GM19043 (cell line): ENCODE data around the gene SP4.
"Not testable (repeated sequence)": the region's sequence is repeated elsewhere in the genome, so short reads cannot be mapped to it uniquely, and the experiment has no call there.

Experiments used
- ATAC-seq: cut with Tn5 transposase; IDR thresholded peaks from one replicate; pipeline ENCODE4 v1.9.1; 2021; ENCODE audit warnings: low read depth; ENCODE audit not compliant: unreplicated experiment

Gene SP4

DNA sequence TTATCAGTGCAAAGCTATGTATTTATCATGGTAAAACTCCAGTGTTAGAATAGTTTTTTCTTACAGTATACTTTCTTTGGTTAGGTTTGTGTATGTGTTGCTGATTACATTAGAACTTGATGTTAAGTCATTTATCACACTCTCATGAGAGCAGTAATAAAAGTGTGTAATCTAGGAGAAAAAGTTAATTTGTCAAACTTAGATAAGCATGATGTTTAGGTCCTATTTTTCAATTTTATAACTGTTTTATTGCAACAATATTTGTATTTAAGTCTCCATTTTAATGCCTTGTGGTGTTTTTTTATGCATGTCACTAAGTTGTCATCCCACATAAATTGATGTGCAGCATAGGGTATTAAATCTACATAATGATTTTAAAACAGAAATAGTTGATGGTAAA lies 86.2 kb downstream of the SP4 start:
- no peak for ATAC-seq

- no peak for ATAC-seq
These were observed 96.8 kb downstream of the SP4 start for GRCh38 chr7:21524680-21525079.

DNA sequence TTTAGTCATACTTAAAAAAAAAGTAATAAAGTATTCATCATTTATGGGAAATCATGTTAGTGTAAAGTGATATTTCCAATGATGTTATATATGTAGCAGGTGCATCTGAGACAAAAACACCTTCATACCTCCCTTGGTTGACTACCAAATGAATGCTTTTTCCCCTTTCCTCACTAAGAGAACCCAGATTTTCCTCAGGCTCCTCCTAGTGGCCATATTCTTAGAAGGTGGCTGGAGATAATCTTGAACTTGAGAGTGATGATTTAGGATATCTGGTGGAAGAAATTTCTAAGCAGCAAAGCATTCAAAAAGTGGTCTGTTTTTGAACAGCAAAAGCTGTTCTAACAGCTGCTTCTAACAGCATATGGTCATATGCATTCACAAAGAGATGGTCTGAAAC lies 98.1 kb downstream of the SP4 start:
- ATAC-seq = no peak

DNA sequence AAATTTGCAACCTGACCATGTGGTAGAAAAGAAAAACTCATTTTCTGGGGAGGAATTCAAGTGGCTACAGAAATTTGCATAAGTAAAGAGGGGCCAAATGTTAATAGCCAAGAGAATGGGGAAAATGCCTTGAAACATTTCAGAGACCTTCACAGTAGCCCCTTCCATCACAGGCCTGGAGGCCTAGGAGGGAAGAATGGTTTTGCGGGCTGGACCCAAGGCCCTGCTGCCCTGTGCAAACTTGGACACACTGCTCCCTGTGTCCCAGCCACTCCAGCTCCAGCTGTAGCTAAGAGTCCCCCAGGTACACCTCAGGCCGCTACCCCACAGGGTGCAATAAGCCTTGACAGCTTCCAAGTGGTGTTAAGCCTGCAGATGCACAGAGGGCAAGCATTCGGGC lies 98.6 kb downstream of the SP4 start:
- no peak for ATAC-seq

DNA sequence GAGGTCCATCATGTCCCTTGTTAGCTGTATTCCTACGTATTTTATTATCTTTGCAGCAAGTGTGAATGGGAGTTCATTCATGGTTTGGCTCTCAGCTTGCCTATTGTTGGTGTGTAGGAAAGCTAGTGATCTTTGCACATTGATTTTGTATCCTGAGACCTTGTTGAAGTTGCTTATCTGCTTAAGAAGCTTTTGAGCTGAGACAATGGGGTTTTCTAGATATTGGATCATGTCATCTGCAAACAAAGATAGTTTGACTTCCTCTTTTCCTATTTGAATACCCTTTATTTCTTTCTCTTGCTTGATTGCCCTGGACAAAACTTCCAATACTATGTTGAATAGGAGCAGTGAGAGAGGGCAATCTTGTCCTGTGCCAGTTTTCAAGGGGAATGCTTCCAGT lies 104.6 kb downstream of the SP4 start:
- not testable (repeated sequence) for ATAC-seq

DNA sequence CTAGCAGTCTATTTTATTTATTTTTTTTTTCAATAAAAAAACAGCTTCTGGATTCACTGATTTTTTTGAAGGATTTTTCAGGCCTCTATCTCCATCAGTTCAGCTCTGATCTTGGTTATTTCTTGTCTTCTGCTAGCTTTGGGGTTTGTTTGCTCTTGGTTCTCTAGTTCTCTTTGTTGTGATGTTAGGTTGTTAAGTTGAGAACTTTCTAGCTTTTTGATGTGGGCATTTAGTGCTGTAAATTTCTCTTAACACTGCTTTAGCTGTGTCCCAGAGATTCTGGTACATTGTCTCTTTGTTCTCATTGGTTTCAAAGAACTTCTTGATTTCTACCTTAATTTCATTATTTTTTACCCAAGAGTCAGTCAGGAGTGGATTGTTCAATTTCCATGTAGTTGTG lies 105.8 kb downstream of the SP4 start:
- not testable (repeated sequence) for ATAC-seq

GRCh38 chr7:21536445-21537118 lies 108.7 kb downstream of the SP4 start:
- not testable (repeated sequence) for ATAC-seq

DNA sequence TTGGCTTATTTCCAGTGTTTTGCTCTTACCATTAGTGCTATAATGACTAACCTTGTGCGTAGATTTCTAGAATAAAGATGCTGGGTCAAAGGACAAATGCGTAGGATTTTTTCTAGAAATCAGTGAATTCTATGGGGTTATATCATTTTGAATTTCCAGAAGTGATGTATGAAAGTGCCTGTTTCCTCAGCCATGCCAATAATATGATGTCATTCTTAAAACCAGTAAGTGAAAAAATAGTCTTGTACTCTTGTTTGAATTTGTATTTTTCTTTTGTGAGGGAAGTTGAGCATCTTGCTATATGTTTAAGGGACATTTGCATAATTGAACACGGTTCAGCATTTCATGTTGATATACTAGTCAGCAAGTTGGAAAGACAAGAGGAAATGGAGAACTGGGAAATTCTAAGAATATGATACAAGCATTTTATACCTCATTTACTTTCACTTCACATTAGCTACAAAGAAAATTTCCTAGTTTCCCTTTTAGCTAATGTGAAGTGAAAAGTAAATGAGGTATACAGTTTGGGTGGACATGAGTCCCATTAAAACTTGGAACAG lies 111.1 kb downstream of the SP4 start:
- no peak for ATAC-seq

DNA sequence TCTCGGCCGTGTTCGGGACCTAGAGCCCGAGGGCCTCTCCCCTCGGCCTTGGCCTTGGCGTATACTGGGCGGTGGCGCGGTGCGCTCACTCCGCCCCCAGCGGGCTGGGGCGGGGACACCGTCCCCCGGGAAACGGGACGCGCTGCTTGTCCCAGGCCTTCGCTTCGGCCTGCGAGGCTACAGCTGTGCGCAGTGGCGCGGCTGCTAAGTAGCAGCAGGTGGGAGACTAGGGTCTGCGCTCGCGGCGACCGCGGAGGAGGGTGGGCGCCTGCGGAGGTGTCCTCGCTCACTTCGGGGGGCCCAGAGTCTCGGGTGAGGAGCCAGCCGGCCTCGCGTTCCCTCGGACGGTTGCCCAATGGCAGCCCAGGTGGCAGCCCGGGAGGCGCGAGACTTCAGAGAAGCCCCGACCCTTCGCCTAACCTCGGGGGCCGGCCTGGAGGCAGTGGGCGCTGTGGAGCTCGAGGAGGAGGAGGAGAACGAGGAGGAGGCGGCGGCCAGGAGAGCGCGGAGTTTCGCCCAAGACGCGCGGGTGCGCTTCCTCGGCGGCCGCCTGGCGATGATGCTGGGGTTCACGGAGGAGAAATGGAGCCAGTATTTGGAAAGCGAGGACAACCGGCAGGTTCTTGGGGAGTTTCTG lies 115.1 kb downstream of the SP4 start, which contains the start of gene DNAH11:
Gene DNAH11, plus strand, starts transcription at position 149 of the 637 bp plus-strand sequence. Its CDS starts 207 bp downstream, at position 356.
- ATAC-seq = peak; percentile 73

- ATAC-seq = no peak
These were observed 115.8 kb downstream of the SP4 start for GRCh38 chr7:21543528-21544302.

DNA sequence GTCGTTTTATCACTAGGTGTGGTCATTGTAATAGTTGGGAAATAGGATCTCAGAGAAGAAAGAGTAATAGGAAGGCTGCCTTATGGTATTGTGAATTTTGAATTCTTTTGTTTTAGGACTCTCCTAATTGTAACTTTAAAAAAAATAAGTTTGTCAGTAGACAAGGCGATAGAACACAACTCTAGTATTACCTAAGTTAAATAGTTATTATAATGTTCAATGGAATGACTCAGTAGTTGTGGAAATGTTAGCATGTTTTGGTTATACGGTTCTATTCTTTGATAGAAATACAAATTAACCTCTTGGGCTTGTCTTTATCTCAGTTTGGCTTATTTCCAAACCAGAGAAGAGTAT lies 116.4 kb downstream of the SP4 start:
- no peak for ATAC-seq

- no peak for ATAC-seq
These were observed 116.8 kb downstream of the SP4 start for GRCh38 chr7:21544715-21545114.

DNA sequence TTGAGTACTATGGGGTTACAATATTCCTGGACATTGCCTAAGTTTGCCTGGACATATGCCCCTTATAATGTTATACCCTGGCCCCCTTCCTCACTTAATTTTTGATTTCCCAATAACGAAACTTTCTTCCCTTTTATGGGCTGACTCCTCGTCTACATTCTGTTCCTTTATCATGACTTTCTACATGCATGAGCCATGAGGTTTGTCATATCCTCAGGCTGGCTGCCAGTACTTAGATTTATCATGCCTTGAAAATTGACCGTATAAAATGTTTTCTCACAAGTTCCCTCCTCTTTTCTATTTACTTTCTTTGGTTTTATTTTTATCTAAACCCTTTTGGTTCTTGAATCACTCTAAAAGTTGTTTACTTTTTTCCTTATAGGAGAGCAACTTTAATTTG lies 119.6 kb downstream of the SP4 start:
- no peak for ATAC-seq

GRCh38 chr7:21548491-21548890 lies 120.6 kb downstream of the SP4 start:
- no peak for ATAC-seq

DNA sequence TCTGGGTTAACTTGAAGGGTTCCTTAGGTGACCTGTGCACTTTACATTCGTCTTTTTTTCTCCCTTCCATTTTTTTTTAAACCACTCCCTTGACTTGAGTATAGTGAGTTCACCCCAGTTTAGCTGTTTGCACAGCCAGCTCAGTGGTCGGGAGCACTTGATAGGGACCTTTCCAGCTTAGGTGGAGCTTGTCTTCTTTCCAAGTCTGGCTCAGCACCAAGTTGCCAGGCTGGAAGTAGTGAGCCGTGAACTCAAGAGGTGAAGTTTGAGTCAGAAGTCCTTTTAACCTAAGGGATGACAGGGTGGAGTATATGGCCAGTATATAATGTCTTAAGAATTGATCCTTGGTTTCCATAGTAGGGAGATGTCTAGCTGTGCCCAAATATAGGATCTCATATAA lies 122.2 kb downstream of the SP4 start:
- no peak for ATAC-seq

GRCh38 chr7:21550821-21551531 lies 123.1 kb downstream of the SP4 start:
- ATAC-seq = no peak

DNA sequence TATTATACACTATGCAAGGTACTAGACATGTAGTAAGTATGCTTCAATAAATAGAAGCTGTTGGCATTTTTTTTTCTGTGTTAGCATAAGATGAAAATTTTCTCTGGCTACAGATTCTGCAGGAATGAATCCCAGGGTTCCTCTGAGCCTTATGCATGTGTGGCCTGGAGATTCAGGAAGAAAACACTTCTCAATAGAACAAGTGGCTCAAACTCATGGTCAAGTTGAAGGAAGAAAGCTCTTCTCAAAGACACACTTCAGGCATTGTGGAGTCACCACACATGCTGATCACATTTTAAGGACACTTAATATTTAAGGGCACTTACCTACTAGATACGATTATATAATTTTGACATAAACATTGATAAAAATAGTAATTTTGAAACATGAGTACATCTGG lies 134.5 kb downstream of the SP4 start:
- ATAC-seq = no peak
